Measurements from ENCODE around the gene NKX3-2.

Gene NKX3-2

DNA sequence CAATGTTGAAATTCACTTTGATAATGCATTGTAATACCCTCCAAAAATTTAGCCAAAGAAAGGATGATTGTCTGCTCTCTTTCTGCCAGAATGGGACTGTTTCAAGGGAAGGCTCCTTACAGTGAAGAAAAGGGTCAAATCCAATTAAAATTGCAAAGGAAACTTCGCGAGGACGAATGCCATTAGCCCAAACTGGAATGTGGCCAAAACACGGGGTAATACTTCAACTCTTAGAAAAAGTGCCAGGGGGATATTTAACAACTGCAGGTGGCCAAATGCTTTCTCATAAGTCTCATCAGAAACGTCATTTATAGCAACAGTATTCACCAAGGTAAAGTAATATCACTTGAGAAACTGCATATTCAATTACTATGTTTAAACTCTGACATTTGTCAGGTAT, 29.0 kb downstream of the NKX3-2 start (continued):
- TF ChIP-seq, protein P1, sequence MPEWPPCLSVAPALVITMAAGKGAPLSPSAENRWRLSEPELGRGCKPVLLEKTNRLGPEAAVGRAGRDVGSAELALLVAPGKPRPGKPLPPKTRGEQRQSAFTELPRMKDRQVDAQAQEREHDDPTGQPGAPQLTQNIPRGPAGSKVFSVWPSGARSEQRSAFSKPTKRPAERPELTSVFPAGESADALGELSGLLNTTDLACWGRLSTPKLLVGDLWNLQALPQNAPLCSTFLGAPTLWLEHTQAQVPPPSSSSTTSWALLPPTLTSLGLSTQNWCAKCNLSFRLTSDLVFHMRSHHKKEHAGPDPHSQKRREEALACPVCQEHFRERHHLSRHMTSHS (tag by site-specific recombination; IDR thresholded peaks at IDR 0.05), result no peak
- TF ChIP-seq ZNF830 (tag by site-specific recombination; IDR thresholded peaks at IDR 0.05; ENCODE audit: low read depth) (no peak), ZNF221 (tag by site-specific recombination; IDR thresholded peaks at IDR 0.05; ENCODE audit: borderline replicate concordance) (no peak), ZNF184 (tag by site-specific recombination; IDR thresholded peaks at IDR 0.05) (no peak), ZFP3 (tag by site-specific recombination; IDR thresholded peaks at IDR 0.05; ENCODE audit: low read depth) (no peak), ZNF366 (tag by site-specific recombination; conservative IDR thresholded peaks at IDR 0.05) (no peak)
- TF ChIP-seq, protein P2, sequence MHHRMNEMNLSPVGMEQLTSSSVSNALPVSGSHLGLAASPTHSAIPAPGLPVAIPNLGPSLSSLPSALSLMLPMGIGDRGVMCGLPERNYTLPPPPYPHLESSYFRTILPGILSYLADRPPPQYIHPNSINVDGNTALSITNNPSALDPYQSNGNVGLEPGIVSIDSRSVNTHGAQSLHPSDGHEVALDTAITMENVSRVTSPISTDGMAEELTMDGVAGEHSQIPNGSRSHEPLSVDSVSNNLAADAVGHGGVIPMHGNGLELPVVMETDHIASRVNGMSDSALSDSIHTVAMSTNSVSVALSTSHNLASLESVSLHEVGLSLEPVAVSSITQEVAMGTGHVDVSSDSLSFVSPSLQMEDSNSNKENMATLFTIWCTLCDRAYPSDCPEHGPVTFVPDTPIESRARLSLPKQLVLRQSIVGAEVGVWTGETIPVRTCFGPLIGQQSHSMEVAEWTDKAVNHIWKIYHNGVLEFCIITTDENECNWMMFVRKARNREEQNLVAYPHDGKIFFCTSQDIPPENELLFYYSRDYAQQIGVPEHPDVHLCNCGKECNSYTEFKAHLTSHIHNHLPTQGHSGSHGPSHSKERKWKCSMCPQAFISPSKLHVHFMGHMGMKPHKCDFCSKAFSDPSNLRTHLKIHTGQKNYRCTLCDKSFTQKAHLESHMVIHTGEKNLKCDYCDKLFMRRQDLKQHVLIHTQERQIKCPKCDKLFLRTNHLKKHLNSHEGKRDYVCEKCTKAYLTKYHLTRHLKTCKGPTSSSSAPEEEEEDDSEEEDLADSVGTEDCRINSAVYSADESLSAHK (tag by site-specific recombination; IDR thresholded peaks at IDR 0.05), result peak; percentile 84

DNA sequence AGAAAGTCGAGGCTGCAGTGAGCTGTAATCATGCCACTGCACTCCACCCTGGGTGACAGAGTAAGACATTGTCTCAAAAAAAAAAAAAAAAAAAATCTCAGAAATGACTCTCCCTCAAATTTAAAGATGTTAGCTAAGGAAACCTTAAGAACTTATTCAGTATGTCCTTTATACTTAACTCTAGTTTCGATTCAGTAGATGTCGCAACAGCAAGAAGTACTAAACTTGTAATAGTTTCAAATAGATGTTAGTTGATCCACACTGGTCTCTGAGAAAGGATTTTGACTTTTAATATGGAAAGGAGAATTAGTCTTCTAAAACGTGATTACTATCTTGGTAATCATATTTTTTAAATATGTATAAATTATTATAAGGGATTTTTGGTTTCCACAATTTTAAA, 29.6 kb downstream of the NKX3-2 start:
- no peak for TF ChIP-seq SCRT2 (tag by site-specific recombination; IDR thresholded peaks at IDR 0.05)
- TF ChIP-seq RBAK (tag by site-specific recombination; IDR thresholded peaks at IDR 0.05), result no peak
- TF ChIP-seq ZBTB17 (tag by site-specific recombination; IDR thresholded peaks at IDR 0.05), result no peak
- TF ChIP-seq, protein P3, sequence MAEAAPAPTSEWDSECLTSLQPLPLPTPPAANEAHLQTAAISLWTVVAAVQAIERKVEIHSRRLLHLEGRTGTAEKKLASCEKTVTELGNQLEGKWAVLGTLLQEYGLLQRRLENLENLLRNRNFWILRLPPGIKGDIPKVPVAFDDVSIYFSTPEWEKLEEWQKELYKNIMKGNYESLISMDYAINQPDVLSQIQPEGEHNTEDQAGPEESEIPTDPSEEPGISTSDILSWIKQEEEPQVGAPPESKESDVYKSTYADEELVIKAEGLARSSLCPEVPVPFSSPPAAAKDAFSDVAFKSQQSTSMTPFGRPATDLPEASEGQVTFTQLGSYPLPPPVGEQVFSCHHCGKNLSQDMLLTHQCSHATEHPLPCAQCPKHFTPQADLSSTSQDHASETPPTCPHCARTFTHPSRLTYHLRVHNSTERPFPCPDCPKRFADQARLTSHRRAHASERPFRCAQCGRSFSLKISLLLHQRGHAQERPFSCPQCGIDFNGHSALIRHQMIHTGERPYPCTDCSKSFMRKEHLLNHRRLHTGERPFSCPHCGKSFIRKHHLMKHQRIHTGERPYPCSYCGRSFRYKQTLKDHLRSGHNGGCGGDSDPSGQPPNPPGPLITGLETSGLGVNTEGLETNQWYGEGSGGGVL (tag by site-specific recombination; IDR thresholded peaks at IDR 0.05), result no peak
- Histone ChIP-seq H3K4me1 (ENCODE audit: control insufficient read depth, insufficient read depth, low read length) (peaks cover 8% of the 10 kb centered on the region; the same call in 1 of the 2 replicates), H3K4me3 (ENCODE audit: low read depth, low read length) (no peak overlapping the region), H3K9me3 (ENCODE audit: control insufficient read depth, insufficient read depth, low read depth, low read length) (no peaks in the 10 kb centered on the region), H3K36me3 (ENCODE audit: control insufficient read depth in 2 of 2, insufficient read depth in 1 of 2, low read length in 2 of 2) (no peaks in the 10 kb centered on the region), H3K27ac (ENCODE audit: extremely low read depth, low read depth, low read length) (no peak overlapping the region)
- ChIA-PET CTCF (no interaction called here), POLR2A (no interaction called here)

DNA sequence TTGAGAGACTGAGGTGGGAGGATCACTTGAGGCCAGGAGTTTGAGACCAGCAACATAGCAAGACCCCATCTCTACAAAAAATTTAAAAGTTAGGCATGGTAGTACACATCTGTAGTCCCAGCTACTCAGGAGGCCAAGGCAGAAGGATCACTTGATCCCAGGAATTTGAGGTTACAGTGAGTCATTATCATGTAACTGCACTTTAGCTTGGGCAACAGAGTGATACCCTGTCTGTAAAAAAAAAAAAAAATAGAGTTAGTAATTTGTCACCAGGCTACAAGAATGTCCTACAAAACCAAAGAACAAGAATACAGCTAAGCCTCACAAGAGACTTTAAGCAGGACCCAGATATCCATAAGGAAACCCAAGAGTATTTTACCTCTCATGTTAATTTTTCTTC, 33.2 kb downstream of the NKX3-2 start:
- Histone ChIP-seq H3K4me1 (ENCODE audit: control insufficient read depth, insufficient read depth, low read length) (no peaks in the 10 kb centered on the region), H3K4me3 (ENCODE audit: low read depth, low read length) (no peak overlapping the region), H3K36me3 (ENCODE audit: control insufficient read depth in 2 of 2, insufficient read depth in 1 of 2, low read length in 2 of 2) (no peaks in the 10 kb centered on the region), H3K9me3 (ENCODE audit: control insufficient read depth, insufficient read depth, low read depth, low read length) (no peaks in the 10 kb centered on the region), H3K27ac (ENCODE audit: extremely low read depth, low read depth, low read length) (no peak overlapping the region)
- ChIA-PET POLR2A (no interaction called here), CTCF (interaction anchor here (0.7 kb wide), 1 partner anchor 782 kb away, joined by 7 read pairs; no protein-coding TSS in a partner anchor)
- no peak for TF ChIP-seq ZNF175 (tag by site-specific recombination; IDR thresholded peaks at IDR 0.05)
- TF ChIP-seq ZBTB7A (tag by site-specific recombination; IDR thresholded peaks at IDR 0.05; ENCODE audit: low read depth), result no peak
- no peak for TF ChIP-seq SCRT2 (tag by site-specific recombination; IDR thresholded peaks at IDR 0.05)
- TF ChIP-seq ZFP37 (tag by site-specific recombination; IDR thresholded peaks at IDR 0.05), result no peak
- TF ChIP-seq FEZF1 (tag by site-specific recombination; IDR thresholded peaks at IDR 0.05), result no peak
- TF ChIP-seq ZXDB (tag by site-specific recombination; IDR thresholded peaks at IDR 0.05), result no peak
- TF ChIP-seq ZNF211 (tag by site-specific recombination; IDR thresholded peaks at IDR 0.05; ENCODE audit: low read depth), result no peak
- TF ChIP-seq ZNF530 (tag by site-specific recombination; IDR thresholded peaks at IDR 0.05; ENCODE audit: low read depth), result no peak
- TF ChIP-seq ZNF132 (tag by site-specific recombination; IDR thresholded peaks at IDR 0.05; ENCODE audit: borderline replicate concordance), result no peak
- TF ChIP-seq ZNF433 (tag by site-specific recombination; IDR thresholded peaks at IDR 0.05; ENCODE audit: low read depth), result no peak
- TF ChIP-seq ZNF600 (tag by site-specific recombination; IDR thresholded peaks at IDR 0.05), result no peak
- TF ChIP-seq MYNN (tag by site-specific recombination; IDR thresholded peaks at IDR 0.05; ENCODE audit: borderline replicate concordance), result no peak
- TF ChIP-seq, protein P4, sequence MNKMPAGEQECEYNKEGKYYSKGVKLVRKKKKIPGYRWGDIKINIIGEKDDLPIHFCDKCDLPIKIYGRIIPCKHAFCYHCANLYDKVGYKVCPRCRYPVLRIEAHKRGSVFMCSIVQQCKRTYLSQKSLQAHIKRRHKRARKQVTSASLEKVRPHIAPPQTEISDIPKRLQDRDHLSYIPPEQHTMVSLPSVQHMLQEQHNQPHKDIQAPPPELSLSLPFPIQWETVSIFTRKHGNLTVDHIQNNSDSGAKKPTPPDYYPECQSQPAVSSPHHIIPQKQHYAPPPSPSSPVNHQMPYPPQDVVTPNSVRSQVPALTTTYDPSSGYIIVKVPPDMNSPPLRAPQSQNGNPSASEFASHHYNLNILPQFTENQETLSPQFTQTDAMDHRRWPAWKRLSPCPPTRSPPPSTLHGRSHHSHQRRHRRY (tag by site-specific recombination; IDR thresholded peaks at IDR 0.05), result no peak
- no peak for TF ChIP-seq RBAK (tag by site-specific recombination; IDR thresholded peaks at IDR 0.05)
- TF ChIP-seq, protein P5, sequence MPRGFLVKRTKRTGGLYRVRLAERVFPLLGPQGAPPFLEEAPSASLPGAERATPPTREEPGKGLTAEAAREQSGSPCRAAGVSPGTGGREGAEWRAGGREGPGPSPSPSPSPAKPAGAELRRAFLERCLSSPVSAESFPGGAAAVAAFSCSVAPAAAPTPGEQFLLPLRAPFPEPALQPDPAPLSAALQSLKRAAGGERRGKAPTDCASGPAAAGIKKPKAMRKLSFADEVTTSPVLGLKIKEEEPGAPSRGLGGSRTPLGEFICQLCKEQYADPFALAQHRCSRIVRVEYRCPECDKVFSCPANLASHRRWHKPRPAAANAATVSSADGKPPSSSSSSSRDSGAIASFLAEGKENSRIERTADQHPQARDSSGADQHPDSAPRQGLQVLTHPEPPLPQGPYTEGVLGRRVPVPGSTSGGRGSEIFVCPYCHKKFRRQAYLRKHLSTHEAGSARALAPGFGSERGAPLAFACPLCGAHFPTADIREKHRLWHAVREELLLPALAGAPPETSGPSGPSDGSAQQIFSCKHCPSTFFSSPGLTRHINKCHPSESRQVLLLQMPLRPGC (tag by site-specific recombination; IDR thresholded peaks at IDR 0.05), result no peak
- no peak for TF ChIP-seq MZF1 (tag by site-specific recombination; IDR thresholded peaks at IDR 0.05; ENCODE audit: borderline replicate concordance)
- TF ChIP-seq ZNF221 (tag by site-specific recombination; IDR thresholded peaks at IDR 0.05; ENCODE audit: borderline replicate concordance), result no peak
- no peak for TF ChIP-seq ZNF416 (tag by site-specific recombination; IDR thresholded peaks at IDR 0.05)
- no peak for TF ChIP-seq ZNF76 (tag by site-specific recombination; IDR thresholded peaks at IDR 0.05; ENCODE audit: borderline replicate concordance, low read depth)
